ENCODE measurements around the gene TYMP.

- TF ChIP-seq TAF1 (IDR thresholded peaks at IDR 0.05; ENCODE audit: low read depth, low read length): no peak
- TF ChIP-seq POLR2AphosphoS5 (IDR thresholded peaks at IDR 0.05; ENCODE audit: low read depth, low read length): no peak
- no peak for TF ChIP-seq POLR2A (IDR thresholded peaks at IDR 0.05; ENCODE audit: low read depth, low read length)
- TF ChIP-seq PAX5 (IDR thresholded peaks at IDR 0.05; ENCODE audit: insufficient read depth, low read length, severe bottlenecking): no peak
- no peak for TF ChIP-seq SPI1 (IDR thresholded peaks at IDR 0.05; ENCODE audit: low read depth, low read length)
Measured at GRCh38 chr22:50476868-50477267, 52.9 kb downstream of the TYMP start.
